Measurements from ENCODE around the gene ZCRB1. TPM values are rescaled to one million over a fixed set of nuclear protein-coding genes. Genes with fewer than 3 reads are reported as not detected.
"Not testable (repeated sequence)": the region's sequence is repeated elsewhere in the genome, so short reads cannot be mapped to it uniquely, and the experiment has no call there.

Gene ZCRB1
- total RNA-seq, 1 experiment from 2014 or later = 52.9 TPM

- DNase-seq (ENCODE audit: low read depth) = not testable (repeated sequence)
Measured at GRCh38 chr12:42330097-42330496, 4.2 kb upstream of the ZCRB1 start.

- DNase-seq (ENCODE audit: low read depth) = no peak
Measured at GRCh38 chr12:42327227-42327590, 1.3 kb upstream of the ZCRB1 start.

GRCh38 chr12:42326541-42327226 is 790 bp upstream of the ZCRB1 start:
- peak; percentile 65 for DNase-seq (ENCODE audit: low read depth)

GRCh38 chr12:42325326-42325652 is 605 bp downstream of the ZCRB1 start:
- no peak for DNase-seq (ENCODE audit: low read depth)

GRCh38 chr12:42323856-42324255 is 2.0 kb downstream of the ZCRB1 start:
- no peak for DNase-seq (ENCODE audit: low read depth)

- DNase-seq (ENCODE audit: low read depth) = no peak
Measured at GRCh38 chr12:42322567-42322966, 3.3 kb downstream of the ZCRB1 start.

- DNase-seq (ENCODE audit: low read depth) = no peak
Measured at GRCh38 chr12:42320796-42321195, 5.1 kb downstream of the ZCRB1 start.

- no peak for DNase-seq (ENCODE audit: low read depth)
Measured at GRCh38 chr12:42315108-42315507, 10.8 kb downstream of the ZCRB1 start.

- no peak for DNase-seq (ENCODE audit: low read depth)
Measured at GRCh38 chr12:42309996-42310395, 15.9 kb downstream of the ZCRB1 start.

- DNase-seq (ENCODE audit: low read depth) = no peak
Measured at GRCh38 chr12:42308390-42308789, 17.5 kb downstream of the ZCRB1 start.

GRCh38 chr12:42306297-42306696 is 19.6 kb downstream of the ZCRB1 start:
- no peak for DNase-seq (ENCODE audit: low read depth)

GRCh38 chr12:42299392-42300308 is 26.2 kb downstream of the ZCRB1 start:
- peak; percentile 42 for DNase-seq (ENCODE audit: low read depth)

GRCh38 chr12:42298887-42299286 is 27.0 kb downstream of the ZCRB1 start:
- no peak for DNase-seq (ENCODE audit: low read depth)

- DNase-seq (ENCODE audit: low read depth) = peak; percentile 4
Measured at GRCh38 chr12:42296503-42297109, 29.3 kb downstream of the ZCRB1 start.

GRCh38 chr12:42291680-42292079 is 34.2 kb downstream of the ZCRB1 start:
- DNase-seq (ENCODE audit: low read depth) = no peak

GRCh38 chr12:42288544-42288943 is 37.4 kb downstream of the ZCRB1 start:
- DNase-seq (ENCODE audit: low read depth) = no peak

- no peak for DNase-seq (ENCODE audit: low read depth)
Measured at GRCh38 chr12:42286741-42287140, 39.2 kb downstream of the ZCRB1 start.

- DNase-seq (ENCODE audit: low read depth) = no peak
Measured at GRCh38 chr12:42285431-42285830, 40.5 kb downstream of the ZCRB1 start.

- DNase-seq (ENCODE audit: low read depth) = no peak
Measured at GRCh38 chr12:42284876-42285275, 41.0 kb downstream of the ZCRB1 start.

GRCh38 chr12:42284157-42284556 is 41.7 kb downstream of the ZCRB1 start:
- DNase-seq (ENCODE audit: low read depth) = no peak

GRCh38 chr12:42283739-42284138 is 42.2 kb downstream of the ZCRB1 start:
- no peak for DNase-seq (ENCODE audit: low read depth)

GRCh38 chr12:42282294-42282693 is 43.6 kb downstream of the ZCRB1 start:
- no peak for DNase-seq (ENCODE audit: low read depth)

GRCh38 chr12:42281844-42282243 is 44.0 kb downstream of the ZCRB1 start:
- DNase-seq (ENCODE audit: low read depth) = no peak
